ENCODE results near the gene COL28A1.

DNA sequence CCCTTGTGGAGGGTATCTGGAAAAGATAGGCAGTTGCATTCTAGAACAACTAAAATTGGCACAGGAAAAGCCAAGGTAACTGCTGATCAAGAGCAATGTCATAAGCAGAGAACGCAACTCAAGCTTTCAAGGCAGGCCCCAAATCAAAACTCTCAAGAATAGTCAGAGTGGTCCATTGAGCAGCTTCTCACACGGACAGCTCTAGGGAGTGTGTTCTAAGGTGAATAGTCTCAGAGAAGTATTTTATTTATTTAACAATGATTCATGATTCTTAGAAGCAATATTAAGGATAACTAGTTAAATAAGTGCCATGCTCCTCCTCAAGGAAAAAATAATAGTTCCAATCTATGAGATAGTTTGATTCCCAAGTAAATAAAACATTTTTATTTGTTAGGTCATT lies 83.0 kb downstream of the COL28A1 start:
- TF ChIP-seq, protein P1, sequence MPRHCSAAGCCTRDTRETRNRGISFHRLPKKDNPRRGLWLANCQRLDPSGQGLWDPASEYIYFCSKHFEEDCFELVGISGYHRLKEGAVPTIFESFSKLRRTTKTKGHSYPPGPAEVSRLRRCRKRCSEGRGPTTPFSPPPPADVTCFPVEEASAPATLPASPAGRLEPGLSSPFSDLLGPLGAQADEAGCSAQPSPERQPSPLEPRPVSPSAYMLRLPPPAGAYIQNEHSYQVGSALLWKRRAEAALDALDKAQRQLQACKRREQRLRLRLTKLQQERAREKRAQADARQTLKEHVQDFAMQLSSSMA (CRISPR knock-in tag; IDR thresholded peaks at IDR 0.05), result no peak
- TF ChIP-seq FLYWCH1 (CRISPR knock-in tag; IDR thresholded peaks at IDR 0.05), result no peak
- TF ChIP-seq ATRX (CRISPR knock-in tag; IDR thresholded peaks at IDR 0.05; ENCODE audit: borderline replicate concordance), result no peak

All from HepG2 (cell line).